Nephron progenitor cell (in vitro differentiated cells): ENCODE measurements around the gene ETNPPL.

Source experiments
- DNase-seq: peaks from one replicate; pipeline ENCODE4 v3.0.0; 2021
- H3K27ac Mint-ChIP-seq: 2 replicates; pipeline ENCODE4 v1.8.0; 2021; ENCODE audit warnings: mild to moderate bottlenecking, moderate library complexity, mixed read lengths
- H3K27me3 Mint-ChIP-seq: 2 replicates; pipeline ENCODE4 v1.8.0; 2021; ENCODE audit warnings: mild to moderate bottlenecking, low read depth, mixed read lengths; ENCODE audit not compliant: poor library complexity
- H3K36me3 Mint-ChIP-seq: 2 replicates; pipeline ENCODE4 v1.8.0; 2021; ENCODE audit warnings: low read depth, mixed read lengths
- H3K4me1 Mint-ChIP-seq: 2 replicates; pipeline ENCODE4 v1.8.0; 2021; ENCODE audit warnings: mixed read lengths
- H3K4me3 Mint-ChIP-seq: 2 replicates; pipeline ENCODE4 v1.8.0; 2021; ENCODE audit warnings: mild to moderate bottlenecking, moderate library complexity, mixed read lengths
- H3K9me3 Mint-ChIP-seq: 2 replicates; pipeline ENCODE4 v1.8.0; 2021; ENCODE audit warnings: mild to moderate bottlenecking, moderate library complexity, mixed read lengths
- TF ChIP-seq, protein P1 (sequence below): fragments of 200-600 bp; sonication (generic); IDR thresholded peaks from 2 replicates; pipeline ENCODE4 v1.5.0; 2021; ENCODE audit warnings: antibody characterized with exemption

The ETNPPL gene

DNA sequence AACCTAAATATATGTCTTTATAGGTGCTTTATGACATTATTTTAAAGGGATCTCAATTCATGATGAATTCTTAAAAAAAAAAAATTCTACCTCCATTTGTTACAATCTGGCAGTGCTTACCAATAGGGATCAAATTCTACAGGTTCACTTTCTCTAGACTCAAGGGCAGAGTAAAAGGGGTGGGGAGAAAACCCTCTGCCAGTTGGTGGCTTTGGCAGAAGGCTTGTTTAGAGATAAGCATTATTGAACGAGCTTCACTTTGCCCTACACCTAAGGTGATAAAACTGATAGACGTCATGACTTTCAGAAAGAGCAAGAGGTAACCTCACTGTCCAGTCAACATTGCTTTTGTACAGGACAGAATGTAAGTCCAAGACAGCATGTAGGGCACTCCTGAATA lies 58.9 kb downstream of the ETNPPL start:
- Mint-ChIP-seq H3K36me3 (no peaks in the 10 kb centered on the region), H3K4me1 (peaks cover 5% of the 10 kb centered on the region), H3K27me3 (peaks cover 13% of the 10 kb centered on the region), H3K9me3 (no peaks in the 10 kb centered on the region), H3K4me3 (no peak overlapping the region), H3K27ac (no peak overlapping the region)
- DNase-seq, result no peak
- TF ChIP-seq, protein P1, sequence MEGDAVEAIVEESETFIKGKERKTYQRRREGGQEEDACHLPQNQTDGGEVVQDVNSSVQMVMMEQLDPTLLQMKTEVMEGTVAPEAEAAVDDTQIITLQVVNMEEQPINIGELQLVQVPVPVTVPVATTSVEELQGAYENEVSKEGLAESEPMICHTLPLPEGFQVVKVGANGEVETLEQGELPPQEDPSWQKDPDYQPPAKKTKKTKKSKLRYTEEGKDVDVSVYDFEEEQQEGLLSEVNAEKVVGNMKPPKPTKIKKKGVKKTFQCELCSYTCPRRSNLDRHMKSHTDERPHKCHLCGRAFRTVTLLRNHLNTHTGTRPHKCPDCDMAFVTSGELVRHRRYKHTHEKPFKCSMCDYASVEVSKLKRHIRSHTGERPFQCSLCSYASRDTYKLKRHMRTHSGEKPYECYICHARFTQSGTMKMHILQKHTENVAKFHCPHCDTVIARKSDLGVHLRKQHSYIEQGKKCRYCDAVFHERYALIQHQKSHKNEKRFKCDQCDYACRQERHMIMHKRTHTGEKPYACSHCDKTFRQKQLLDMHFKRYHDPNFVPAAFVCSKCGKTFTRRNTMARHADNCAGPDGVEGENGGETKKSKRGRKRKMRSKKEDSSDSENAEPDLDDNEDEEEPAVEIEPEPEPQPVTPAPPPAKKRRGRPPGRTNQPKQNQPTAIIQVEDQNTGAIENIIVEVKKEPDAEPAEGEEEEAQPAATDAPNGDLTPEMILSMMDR, result no peak

DNA sequence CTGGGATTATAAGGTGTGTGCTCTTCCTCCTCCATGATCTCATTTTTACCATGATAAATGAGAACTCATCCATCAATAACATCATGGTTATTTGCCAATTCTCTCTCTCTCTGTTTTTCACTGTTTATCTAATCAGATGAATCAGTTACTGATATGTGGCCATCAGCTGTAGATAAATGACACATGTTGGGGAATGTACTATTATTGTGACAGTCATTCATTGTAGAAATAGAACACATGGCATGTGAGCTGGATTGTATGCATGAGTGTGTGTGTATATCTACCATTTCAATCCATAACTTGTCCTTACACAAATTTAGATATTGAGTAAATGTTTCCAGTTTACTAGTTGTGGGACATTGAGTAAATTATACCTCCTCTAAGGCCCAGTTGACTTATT lies 59.5 kb downstream of the ETNPPL start:
- H3K4me3 Mint-ChIP-seq, result no peak overlapping the region
- peaks cover 5% of the 10 kb centered on the region for H3K4me1 Mint-ChIP-seq
- H3K9me3 Mint-ChIP-seq, result no peaks in the 10 kb centered on the region
- H3K27ac Mint-ChIP-seq, result no peak overlapping the region
- DNase-seq, result no peak
- H3K36me3 Mint-ChIP-seq, result no peaks in the 10 kb centered on the region
- H3K27me3 Mint-ChIP-seq, result peaks cover 15% of the 10 kb centered on the region
- TF ChIP-seq, protein P1, result no peak

DNA sequence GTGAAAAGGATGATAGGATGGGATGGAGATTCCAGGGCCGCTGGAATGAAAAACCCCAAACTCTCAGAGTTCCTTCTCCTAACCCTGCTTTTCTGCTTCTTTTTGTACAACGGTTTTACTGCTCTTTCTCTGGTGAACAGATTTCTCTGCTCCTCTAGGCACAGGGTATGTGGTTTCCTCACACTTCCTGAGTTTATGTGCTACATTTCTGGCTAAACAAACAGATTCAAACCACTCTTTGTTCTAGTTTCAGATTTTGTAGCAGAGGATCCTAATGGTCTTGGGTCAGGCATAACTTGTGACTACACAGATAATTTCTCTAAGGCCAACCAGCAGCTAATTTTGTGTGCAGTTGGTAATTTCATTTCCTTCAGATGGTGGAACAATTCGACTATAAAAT lies 59.9 kb downstream of the ETNPPL start:
- no peaks in the 10 kb centered on the region for H3K36me3 Mint-ChIP-seq
- no peak overlapping the region for H3K4me3 Mint-ChIP-seq
- H3K9me3 Mint-ChIP-seq, result no peaks in the 10 kb centered on the region
- H3K27me3 Mint-ChIP-seq, result peaks cover 17% of the 10 kb centered on the region
- H3K4me1 Mint-ChIP-seq, result peaks cover 5% of the 10 kb centered on the region
- H3K27ac Mint-ChIP-seq, result no peak overlapping the region
- no peak for DNase-seq
- TF ChIP-seq, protein P1, result no peak

DNA sequence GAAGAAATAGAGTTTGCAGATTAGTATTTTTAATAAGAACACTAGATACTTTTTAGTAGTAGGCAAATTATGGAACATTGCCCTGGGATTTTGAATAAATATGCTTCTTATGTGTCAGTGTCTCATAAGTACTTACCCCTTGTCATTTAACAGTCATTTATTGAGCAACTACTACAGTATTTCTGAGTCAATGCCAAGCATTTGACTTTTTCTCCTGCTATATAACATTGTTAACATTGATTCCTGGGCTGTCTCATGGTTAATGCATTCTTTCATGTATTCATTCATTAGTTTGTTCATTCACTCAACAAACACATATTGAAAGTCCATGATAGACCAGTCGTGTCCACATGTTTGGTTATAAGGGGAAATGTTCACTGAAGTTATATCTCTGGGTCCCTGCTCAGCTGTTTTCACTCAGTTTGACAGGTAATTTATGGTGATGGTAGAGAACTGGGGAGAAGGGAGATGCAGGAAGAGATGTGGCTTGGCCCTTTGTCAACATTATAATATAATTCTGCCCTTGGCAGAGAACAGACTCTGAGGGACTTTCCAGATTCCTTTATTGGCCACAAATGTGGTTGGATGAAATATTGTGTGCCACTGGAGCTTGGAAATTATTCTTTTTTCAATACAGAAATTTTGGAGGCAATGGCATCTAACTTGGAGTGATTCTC lies 62.6 kb downstream of the ETNPPL start:
- H3K27ac Mint-ChIP-seq, result no peak overlapping the region
- peaks cover 17% of the 10 kb centered on the region for H3K27me3 Mint-ChIP-seq
- H3K9me3 Mint-ChIP-seq, result no peaks in the 10 kb centered on the region

DNA sequence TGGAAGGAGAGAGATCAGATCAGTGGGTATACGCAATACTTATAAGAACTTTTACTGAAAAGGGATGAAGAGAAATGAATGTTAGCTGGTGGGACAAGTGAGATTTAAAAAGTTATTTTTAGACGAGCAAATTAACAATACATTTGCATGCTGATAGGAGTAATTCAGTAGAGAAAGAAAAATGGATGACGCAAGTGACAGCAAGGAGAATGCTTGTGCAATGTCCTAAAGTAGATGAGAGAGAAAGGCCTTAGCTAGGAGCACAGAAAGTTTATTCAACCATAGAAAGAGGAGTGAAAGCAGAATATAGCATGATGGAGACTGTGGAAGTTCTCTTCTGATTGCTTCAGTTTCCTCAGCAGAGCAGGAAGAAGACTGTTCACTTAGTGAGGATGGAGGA lies 66.7 kb downstream of the ETNPPL start:
- Mint-ChIP-seq H3K27me3 (peaks cover 10% of the 10 kb centered on the region), H3K4me3 (no peak overlapping the region), H3K4me1 (peaks cover 6% of the 10 kb centered on the region)

More for the DNA sequence above, 62.6 kb downstream of the ETNPPL start:
- peaks cover 5% of the 10 kb centered on the region for H3K4me1 Mint-ChIP-seq
- no peaks in the 10 kb centered on the region for H3K36me3 Mint-ChIP-seq
- no peak for DNase-seq
- TF ChIP-seq, protein P1, result no peak
- H3K4me3 Mint-ChIP-seq, result no peak overlapping the region

More for the DNA sequence above, 66.7 kb downstream of the ETNPPL start:
- TF ChIP-seq, protein P1, result no peak
- no peak overlapping the region for H3K27ac Mint-ChIP-seq
- DNase-seq, result no peak
- H3K9me3 Mint-ChIP-seq, result no peaks in the 10 kb centered on the region
- no peaks in the 10 kb centered on the region for H3K36me3 Mint-ChIP-seq
